ENCODE measurements around the gene MRM1.

GRCh38 chr17:36592716-36593321 is 8.6 kb upstream of the MRM1 start:
- TF ChIP-seq POLR2A (IDR thresholded peaks at IDR 0.05), result no peak
- TF ChIP-seq CTCF (IDR thresholded peaks at IDR 0.05), result no peak

Data from vagina (tissue), 2 donors.